Prostate gland (tissue), 2 donors: ENCODE data around the gene RCAN2. TPM values are rescaled to one million over a fixed set of nuclear protein-coding genes. Genes with fewer than 3 reads are reported as not detected.

Source experiments
- DNase-seq: peaks from one replicate; pipeline ENCODE4 v3.0.0-alpha.2; 2019; ENCODE audit warnings: low spot score
- H3K27ac ChIP-seq, 2 donors: fragments of 200-600 bp; sonication (generic); 2 replicates each; pipeline ENCODE4 v1.5.1; 2017 to 2019
- H3K27me3 ChIP-seq: fragments of 200-600 bp; sonication (generic); replicated peaks from 2 replicates; pipeline ENCODE4 v1.5.1; 2019; ENCODE audit not compliant: insufficient read depth
- H3K36me3 ChIP-seq, 2 donors: fragments of 200-600 bp; sonication (generic); 1 replicate in 1 of 2; 2 replicates in 1 of 2; pipeline versions ENCODE4 v1.5.1 to v1.8.1; 2017 to 2019
- H3K4me1 ChIP-seq: fragments of 200-600 bp; sonication (generic); replicated peaks from 2 replicates; pipeline ENCODE4 v1.5.1; 2019
- H3K4me3 ChIP-seq, 2 donors: fragments of 200-600 bp; sonication (generic); 2 replicates each; pipeline ENCODE4 v1.5.1; 2017 to 2019
- H3K9me3 ChIP-seq: fragments of 200-600 bp; sonication (generic); 2 replicates; pipeline ENCODE4 v1.5.1; 2017
- CTCF ChIP-seq, 4 experiments: fragments of 200-600 bp in 2 of 4; fragments of 450-650 bp in 2 of 4; sonication (generic) in 2 of 4; IDR thresholded peaks; 1 replicate in 3 of 4; 2 replicates in 1 of 4; pipeline ENCODE4 v1.5.1; 2016 to 2019; ENCODE audit warnings: antibody characterized with exemption in 4 of 4, mild to moderate bottlenecking in 2 of 4, moderate library complexity in 2 of 4
- POLR2A ChIP-seq: fragments of 450-650 bp; IDR thresholded peaks from one replicate; pipeline ENCODE4 v1.6.1; 2016; ENCODE audit warnings: antibody characterized with exemption, mild to moderate bottlenecking
- POLR2AphosphoS5 ChIP-seq: sonication (generic); formaldehyde crosslinking; IDR thresholded peaks from one replicate; pipeline ENCODE4 v1.6.1; 2017; ENCODE audit warnings: antibody characterized with exemption
- WGBS: methylation state at CpG from one replicate; pipeline ENCODE4 v1.1.5; 2018; 5-methylcytosine and 5-hydroxymethylcytosine counted together
- intact Hi-C: fragments of 100-400 bp; cut with DNase I; formaldehyde crosslinking; loops from one replicate; pipeline ENCODE4 v1.14.2; 2022
- total RNA-seq, 2 donors: library from RNA; depleted of rRNA; stranded (reverse); fragments of >200 nt; gene quantifications; one replicate each; pipeline ENCODE4 v1.1.0, GENCODE V29; 2016

The RCAN2 gene
- total RNA-seq, 2 donors from 2014 or later = 12.3 to 14.2 TPM

GRCh38 chr6:46240866-46241565 lies 250.2 kb downstream of the RCAN2 start:
- Histone ChIP-seq H3K27ac (no peak overlapping the region), H3K4me1 (no peaks in the 10 kb centered on the region), H3K9me3 (no peaks in the 10 kb centered on the region), H3K4me3 (no peak overlapping the region), H3K36me3 (no peaks in the 10 kb centered on the region), H3K27me3 (no peaks in the 10 kb centered on the region)
- 43% methylated on average over 5 of the region's 5 CpGs for WGBS
- no peak for TF ChIP-seq POLR2AphosphoS5
- TF ChIP-seq CTCF (IDR thresholded peaks at IDR 0.05) = no peak
- TF ChIP-seq POLR2A = no peak
- DNase-seq = no peak
- intact Hi-C loops = no loop called here

GRCh38 chr6:46236752-46237151 lies 254.5 kb downstream of the RCAN2 start:
- DNase-seq = no peak
- Histone ChIP-seq H3K4me3 (no peak overlapping the region), H3K27ac (no peak overlapping the region), H3K4me1 (no peaks in the 10 kb centered on the region), H3K27me3 (no peaks in the 10 kb centered on the region), H3K36me3 (no peaks in the 10 kb centered on the region), H3K9me3 (no peaks in the 10 kb centered on the region)
- no peak for TF ChIP-seq CTCF (IDR thresholded peaks at IDR 0.05)
- no peak for TF ChIP-seq POLR2A
- no peak for TF ChIP-seq POLR2AphosphoS5
- 25% methylated on average over 1 of the region's 1 CpG for WGBS
- intact Hi-C loops = no loop called here

GRCh38 chr6:46235242-46235641 lies 256.0 kb downstream of the RCAN2 start:
- intact Hi-C loops = no loop called here
- no peaks in the 10 kb centered on the region for H3K27me3 ChIP-seq
- H3K4me3 ChIP-seq = no peak overlapping the region
- 95% methylated on average over 3 of the region's 3 CpGs for WGBS
- H3K4me1 ChIP-seq = no peaks in the 10 kb centered on the region
- TF ChIP-seq CTCF (IDR thresholded peaks at IDR 0.05) (no peak), POLR2A (no peak), POLR2AphosphoS5 (no peak)
- DNase-seq = no peak
- no peaks in the 10 kb centered on the region for H3K36me3 ChIP-seq
- no peak overlapping the region for H3K27ac ChIP-seq
- H3K9me3 ChIP-seq = no peaks in the 10 kb centered on the region

- no peaks in the 10 kb centered on the region for H3K27me3 ChIP-seq
- H3K4me3 ChIP-seq = no peak overlapping the region
- TF ChIP-seq POLR2A (no peak), CTCF (IDR thresholded peaks at IDR 0.05) (no peak), POLR2AphosphoS5 (no peak)
- no peaks in the 10 kb centered on the region for H3K36me3 ChIP-seq
- intact Hi-C loops = no loop called here
- H3K27ac ChIP-seq = no peak overlapping the region
- no peak for DNase-seq
- H3K4me1 ChIP-seq = no peaks in the 10 kb centered on the region
- H3K9me3 ChIP-seq = no peaks in the 10 kb centered on the region
- 94% methylated on average over 3 of the region's 3 CpGs for WGBS
These were observed 256.5 kb downstream of the RCAN2 start for GRCh38 chr6:46234700-46235099.

GRCh38 chr6:46234156-46234556 lies 257.1 kb downstream of the RCAN2 start:
- no peaks in the 10 kb centered on the region for H3K4me1 ChIP-seq
- H3K9me3 ChIP-seq = no peaks in the 10 kb centered on the region
- TF ChIP-seq POLR2A = no peak
- no peak for TF ChIP-seq CTCF (IDR thresholded peaks at IDR 0.05)
- TF ChIP-seq POLR2AphosphoS5 = no peak
- H3K27me3 ChIP-seq = no peaks in the 10 kb centered on the region
- no peak overlapping the region for H3K27ac ChIP-seq
- no peaks in the 10 kb centered on the region for H3K36me3 ChIP-seq
- WGBS = 71% methylated on average over 2 of the region's 2 CpGs
- DNase-seq = no peak
- H3K4me3 ChIP-seq = no peak overlapping the region
- intact Hi-C loops = no loop called here
